RWPE2 (cell line): ENCODE results near the gene AARS2.

Experiments
- ATAC-seq: fragments of 200-7000 bp; cut with Tn5 transposase; 3 replicates; pipeline ENCODE4 v1.9.1; 2021; ENCODE audit warnings: low read depth
- DNase-seq: peaks from one replicate; pipeline ENCODE4 v3.0.0-alpha.2; 2020; ENCODE audit warnings: low spot score
- H3K27ac ChIP-seq: fragments of 450-650 bp; 2 replicates; pipeline ENCODE4 v1.5.1; 2017; ENCODE audit warnings: mild to moderate bottlenecking; ENCODE audit not compliant: poor library complexity, severe bottlenecking
- H3K27me3 ChIP-seq: fragments of 250-450 bp; sonication (Bioruptor Pico); 2 replicates; pipeline ENCODE4 v1.5.1; 2021; ENCODE audit warnings: mild to moderate bottlenecking, moderate library complexity; ENCODE audit not compliant: insufficient read depth, poor library complexity, severe bottlenecking
- H3K36me3 ChIP-seq: fragments of 250-450 bp; sonication (Bioruptor Pico); 2 replicates; pipeline ENCODE4 v1.5.1; 2020; ENCODE audit warnings: low read depth, mild to moderate bottlenecking, moderate library complexity
- H3K4me1 ChIP-seq: fragments of 250-450 bp; sonication (Bioruptor Pico); 2 replicates; pipeline ENCODE4 v1.5.1; 2021; ENCODE audit warnings: mild to moderate bottlenecking, moderate library complexity; ENCODE audit not compliant: insufficient read depth, poor library complexity, severe bottlenecking
- H3K4me3 ChIP-seq: fragments of 250-450 bp; sonication (Bioruptor Pico); 2 replicates; pipeline ENCODE4 v1.5.1; 2021; ENCODE audit warnings: mild to moderate bottlenecking, moderate library complexity; ENCODE audit not compliant: severe bottlenecking
- H3K9me3 ChIP-seq: fragments of 250-450 bp; sonication (Bioruptor Pico); 2 replicates; pipeline ENCODE4 v1.5.1; 2021; ENCODE audit warnings: mild to moderate bottlenecking, moderate library complexity; ENCODE audit not compliant: severe bottlenecking
- TF ChIP-seq, protein P1 (sequence below): fragments of 450-650 bp; IDR thresholded peaks from one replicate; pipeline ENCODE4 v1.5.1; 2017; ENCODE audit warnings: mild to moderate bottlenecking, moderate library complexity; ENCODE audit not compliant: poor library complexity, severe bottlenecking

Gene AARS2

DNA sequence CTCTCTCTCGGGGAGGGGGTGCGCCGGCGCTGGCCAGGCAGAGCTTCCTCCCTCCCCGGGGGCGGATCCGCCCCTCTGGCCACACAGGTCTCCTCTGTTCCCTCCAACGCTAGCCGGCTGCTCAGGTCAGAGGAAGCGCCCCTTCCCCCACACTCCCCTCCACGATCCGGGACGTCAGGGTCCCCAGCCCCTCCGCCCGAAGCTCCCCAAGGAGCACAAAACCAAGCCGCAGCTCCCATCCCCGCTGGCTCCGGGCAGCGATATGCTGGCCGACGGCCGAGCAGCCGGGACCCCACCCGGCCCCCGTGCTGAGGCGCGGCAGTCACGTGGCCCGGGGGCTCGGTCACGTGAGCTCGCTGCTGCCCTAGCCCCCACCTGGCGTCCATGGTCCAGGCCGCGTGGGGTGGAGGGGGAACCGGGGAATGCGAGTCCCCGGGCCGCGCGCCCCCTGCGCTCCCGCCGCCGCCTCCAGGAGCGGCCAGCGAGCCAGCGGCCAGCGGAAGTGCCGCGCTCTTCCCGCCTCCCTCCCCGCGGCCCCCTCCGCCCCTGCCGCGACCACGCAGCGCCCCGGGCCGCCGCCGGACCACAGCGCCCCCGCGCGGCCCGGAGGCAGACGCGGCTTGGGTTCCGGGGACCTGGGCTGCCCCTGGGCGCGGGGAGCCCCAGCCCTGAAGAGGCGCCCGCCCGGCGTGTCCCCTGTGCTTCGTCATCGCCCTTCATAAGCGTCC is 56.0 kb downstream of the AARS2 start, which contains the start of gene SLC35B2:
Gene SLC35B2 (minus strand): TSS at position 504 of the 728 bp plus-strand sequence. CDS start 118 bp downstream, at position 386.
- peak within 1 kb of the TSS; percentile 81 for H3K27ac ChIP-seq
- peak; percentile 35 for ATAC-seq
- DNase-seq, result no peak
- no peaks in the 10 kb centered on the region for H3K9me3 ChIP-seq
- TF ChIP-seq, protein P1, sequence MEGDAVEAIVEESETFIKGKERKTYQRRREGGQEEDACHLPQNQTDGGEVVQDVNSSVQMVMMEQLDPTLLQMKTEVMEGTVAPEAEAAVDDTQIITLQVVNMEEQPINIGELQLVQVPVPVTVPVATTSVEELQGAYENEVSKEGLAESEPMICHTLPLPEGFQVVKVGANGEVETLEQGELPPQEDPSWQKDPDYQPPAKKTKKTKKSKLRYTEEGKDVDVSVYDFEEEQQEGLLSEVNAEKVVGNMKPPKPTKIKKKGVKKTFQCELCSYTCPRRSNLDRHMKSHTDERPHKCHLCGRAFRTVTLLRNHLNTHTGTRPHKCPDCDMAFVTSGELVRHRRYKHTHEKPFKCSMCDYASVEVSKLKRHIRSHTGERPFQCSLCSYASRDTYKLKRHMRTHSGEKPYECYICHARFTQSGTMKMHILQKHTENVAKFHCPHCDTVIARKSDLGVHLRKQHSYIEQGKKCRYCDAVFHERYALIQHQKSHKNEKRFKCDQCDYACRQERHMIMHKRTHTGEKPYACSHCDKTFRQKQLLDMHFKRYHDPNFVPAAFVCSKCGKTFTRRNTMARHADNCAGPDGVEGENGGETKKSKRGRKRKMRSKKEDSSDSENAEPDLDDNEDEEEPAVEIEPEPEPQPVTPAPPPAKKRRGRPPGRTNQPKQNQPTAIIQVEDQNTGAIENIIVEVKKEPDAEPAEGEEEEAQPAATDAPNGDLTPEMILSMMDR, result peak; percentile 98
- peaks cover 7% of the 10 kb centered on the region for H3K4me1 ChIP-seq
- peaks cover 39% of the 10 kb centered on the region for H3K36me3 ChIP-seq
- peak within 1 kb of the TSS; percentile 80 for H3K4me3 ChIP-seq
- H3K27me3 ChIP-seq, result no peaks in the 10 kb centered on the region

DNA sequence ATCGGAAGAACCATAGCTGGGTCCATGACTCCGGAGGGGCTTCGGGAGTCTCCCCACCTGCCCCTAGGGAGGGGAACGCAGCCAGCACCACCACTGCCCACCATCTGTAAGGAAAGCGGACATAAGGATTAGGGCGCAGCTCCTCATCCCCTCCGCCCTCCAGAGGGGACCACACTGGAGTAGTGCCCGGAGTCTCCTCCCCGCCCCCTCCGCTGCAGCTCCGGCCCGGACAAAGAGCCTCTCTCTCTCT is 56.4 kb downstream of the AARS2 start:
- no peaks in the 10 kb centered on the region for H3K9me3 ChIP-seq
- peaks cover 7% of the 10 kb centered on the region for H3K4me1 ChIP-seq
- H3K27me3 ChIP-seq, result no peaks in the 10 kb centered on the region
- no peak for ATAC-seq
- peak overlapping the region; percentile 80 for H3K4me3 ChIP-seq
- peak overlapping the region; percentile 81 for H3K27ac ChIP-seq
- no peak for DNase-seq
- peaks cover 44% of the 10 kb centered on the region for H3K36me3 ChIP-seq
- TF ChIP-seq, protein P1, result no peak

DNA sequence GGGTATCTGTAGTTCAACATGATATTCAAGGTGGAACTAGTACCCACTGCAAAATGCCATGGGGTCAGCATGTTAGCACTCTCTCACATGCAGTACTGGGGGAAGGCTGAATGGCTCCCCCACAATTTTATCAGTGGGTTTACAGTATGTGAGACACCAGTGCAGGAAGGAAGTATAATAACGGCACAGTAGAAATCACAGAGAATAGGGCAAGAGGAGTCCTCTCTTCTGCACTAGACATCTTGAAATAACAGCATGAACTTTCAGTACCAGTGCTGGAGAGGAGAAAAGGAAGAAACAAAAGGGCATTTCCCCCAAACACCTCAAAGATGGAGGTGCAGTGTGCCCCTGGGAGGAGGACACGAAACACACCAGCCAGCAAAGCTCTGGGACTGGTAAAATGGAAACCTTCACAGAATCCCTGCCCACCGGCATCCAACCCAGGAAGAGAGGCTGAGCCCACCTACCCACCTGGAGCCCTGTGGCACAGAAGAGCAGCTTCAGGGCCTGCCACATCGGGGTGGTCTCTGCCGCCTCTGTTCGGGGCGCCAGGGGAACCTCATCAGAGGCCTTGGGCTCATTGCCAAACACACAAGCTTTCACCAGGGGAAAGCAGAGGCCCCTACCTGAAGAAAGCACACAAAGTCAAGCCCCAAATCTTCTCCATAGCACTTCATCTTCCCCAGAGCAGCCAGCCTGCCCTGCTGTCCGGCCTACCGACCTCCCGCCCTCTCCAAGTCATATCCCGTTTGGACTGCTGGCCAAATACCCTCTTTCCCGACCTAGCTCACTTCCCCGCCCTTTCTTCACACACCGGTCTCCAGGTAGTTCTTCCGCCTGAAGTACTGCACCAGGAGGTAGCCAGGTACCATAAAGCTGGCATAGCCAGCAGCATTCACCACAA is 57.0 kb downstream of the AARS2 start:
- no peaks in the 10 kb centered on the region for H3K9me3 ChIP-seq
- peak overlapping the region; percentile 81 for H3K27ac ChIP-seq
- ATAC-seq, result peak; percentile 7
- H3K4me1 ChIP-seq, result peaks cover 7% of the 10 kb centered on the region
- H3K36me3 ChIP-seq, result peaks cover 50% of the 10 kb centered on the region
- H3K27me3 ChIP-seq, result no peaks in the 10 kb centered on the region
- DNase-seq, result no peak
- peak overlapping the region; percentile 80 for H3K4me3 ChIP-seq
- TF ChIP-seq, protein P1, result no peak

DNA sequence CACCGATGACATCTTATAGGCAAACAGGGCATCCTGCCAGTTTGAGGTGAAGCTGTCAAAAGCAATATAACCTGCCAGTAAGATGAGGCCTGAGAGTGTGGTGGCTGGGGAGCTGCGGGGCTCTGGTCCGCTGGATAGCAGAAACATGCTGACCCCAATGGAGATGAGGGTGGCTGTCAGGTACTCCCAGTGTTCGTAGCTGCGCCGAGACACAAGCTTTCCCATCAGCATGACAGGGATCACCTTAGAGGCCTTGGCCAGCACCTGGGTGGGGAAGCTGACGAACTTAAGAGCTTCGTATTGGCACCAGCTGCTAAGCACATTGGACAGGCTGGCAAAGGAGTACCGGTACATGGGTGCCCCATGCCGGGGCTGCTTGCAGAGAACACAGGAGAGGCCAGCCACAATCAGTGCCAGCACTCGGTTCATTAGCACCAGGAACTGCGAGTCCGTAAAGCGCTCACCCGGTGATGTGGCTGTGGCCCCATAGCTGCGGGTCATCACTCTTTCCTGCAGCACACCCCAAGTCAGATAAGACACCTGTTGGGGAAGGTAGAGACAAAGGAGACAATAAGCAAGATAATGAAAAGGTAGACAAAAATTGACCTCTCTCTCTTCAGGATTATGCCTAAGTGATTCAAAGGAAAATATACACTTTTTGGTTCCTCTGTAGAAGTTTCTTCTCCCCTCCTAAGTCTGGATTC is 57.9 kb downstream of the AARS2 start:
- DNase-seq, result no peak
- TF ChIP-seq, protein P1, result no peak
- ATAC-seq, result peak; percentile 11
- no peaks in the 10 kb centered on the region for H3K9me3 ChIP-seq
- H3K4me3 ChIP-seq, result peak overlapping the region; percentile 80
- H3K4me1 ChIP-seq, result peaks cover 7% of the 10 kb centered on the region
- peaks cover 59% of the 10 kb centered on the region for H3K36me3 ChIP-seq
- peak overlapping the region; percentile 81 for H3K27ac ChIP-seq
- H3K27me3 ChIP-seq, result no peaks in the 10 kb centered on the region
